Karpas-422 (cell line): ENCODE data around the gene ABCC2. TPM values are rescaled to one million over a fixed set of nuclear protein-coding genes. Genes with fewer than 3 reads are reported as not detected.
"Not testable (repeated sequence)": the region's sequence is repeated elsewhere in the genome, so short reads cannot be mapped to it uniquely, and the experiment has no call there.

Experiments
- DNase-seq: peaks from one replicate; pipeline ENCODE4 v3.0.0-alpha.2; 2015
- H2AFZ ChIP-seq: fragments of 200-600 bp; sonication (generic); 2 replicates; pipeline ENCODE4 v1.6.1; 2014; ENCODE audit warnings: antibody characterized with exemption, low read length, mixed read lengths
- H3K27ac ChIP-seq: fragments of 200-600 bp; sonication (generic); 2 replicates; pipeline ENCODE4 v1.5.1; 2014; ENCODE audit warnings: mild to moderate bottlenecking, low read length, moderate library complexity
- H3K27me3 ChIP-seq: fragments of 200-600 bp; sonication (generic); 2 replicates; pipeline ENCODE4 v1.6.1; 2014; ENCODE audit warnings: low read length, mixed read lengths
- H3K36me3 ChIP-seq: fragments of 200-600 bp; sonication (generic); 2 replicates; pipeline ENCODE4 v1.6.1; 2014; ENCODE audit warnings: low read length, mixed read lengths; ENCODE audit not compliant: insufficient read depth
- H3K4me1 ChIP-seq: fragments of 200-600 bp; sonication (generic); 2 replicates; pipeline ENCODE4 v1.6.1; 2014; ENCODE audit warnings: mild to moderate bottlenecking, low read length, mixed read lengths
- H3K4me2 ChIP-seq: fragments of 200-600 bp; sonication (generic); 2 replicates; pipeline ENCODE4 v1.6.1; 2014; ENCODE audit warnings: low read length, low read depth, mild to moderate bottlenecking; ENCODE audit not compliant: poor library complexity, severe bottlenecking
- H3K4me3 ChIP-seq: fragments of 200-600 bp; sonication (generic); 2 replicates; pipeline ENCODE4 v1.5.1; 2014; ENCODE audit warnings: mild to moderate bottlenecking, antibody characterized with exemption, low read length, mixed read lengths
- H3K79me2 ChIP-seq: fragments of 200-600 bp; sonication (generic); 2 replicates; pipeline ENCODE4 v1.6.1; 2014; ENCODE audit warnings: mild to moderate bottlenecking, low read length, mixed read lengths
- H3K9ac ChIP-seq: fragments of 200-600 bp; sonication (generic); 2 replicates; pipeline ENCODE4 v1.6.0; 2014; ENCODE audit warnings: low read length
- H3K9me2 ChIP-seq: fragments of 200-600 bp; sonication (generic), shearing (Covaris generic); replicated peaks from 2 replicates; pipeline ENCODE4 v1.6.0; 2014; ENCODE audit warnings: mild to moderate bottlenecking, low read length, moderate library complexity; ENCODE audit not compliant: insufficient read depth
- H3K9me3 ChIP-seq: fragments of 300-700, 200-600 bp; sonication (generic); 2 replicates; pipeline ENCODE4 v1.6.1; 2014; ENCODE audit warnings: low read length, mixed read lengths
- H4K20me1 ChIP-seq: fragments of 200-600 bp; sonication (generic); 2 replicates; pipeline ENCODE4 v1.6.1; 2014; ENCODE audit warnings: mild to moderate bottlenecking, antibody characterized with exemption, low read length, low read depth; ENCODE audit not compliant: insufficient read depth
- total RNA-seq: library from RNA; depleted of rRNA; stranded (reverse); fragments of >200 nt; shearing (Covaris generic); gene quantifications from 2 replicates; pipeline ENCODE4 v1.2.3, GENCODE V29; 2014; ENCODE audit warnings: low replicate concordance

The ABCC2 gene
- total RNA-seq, 1 experiment from 2014 or later, result 0.07 TPM

DNA sequence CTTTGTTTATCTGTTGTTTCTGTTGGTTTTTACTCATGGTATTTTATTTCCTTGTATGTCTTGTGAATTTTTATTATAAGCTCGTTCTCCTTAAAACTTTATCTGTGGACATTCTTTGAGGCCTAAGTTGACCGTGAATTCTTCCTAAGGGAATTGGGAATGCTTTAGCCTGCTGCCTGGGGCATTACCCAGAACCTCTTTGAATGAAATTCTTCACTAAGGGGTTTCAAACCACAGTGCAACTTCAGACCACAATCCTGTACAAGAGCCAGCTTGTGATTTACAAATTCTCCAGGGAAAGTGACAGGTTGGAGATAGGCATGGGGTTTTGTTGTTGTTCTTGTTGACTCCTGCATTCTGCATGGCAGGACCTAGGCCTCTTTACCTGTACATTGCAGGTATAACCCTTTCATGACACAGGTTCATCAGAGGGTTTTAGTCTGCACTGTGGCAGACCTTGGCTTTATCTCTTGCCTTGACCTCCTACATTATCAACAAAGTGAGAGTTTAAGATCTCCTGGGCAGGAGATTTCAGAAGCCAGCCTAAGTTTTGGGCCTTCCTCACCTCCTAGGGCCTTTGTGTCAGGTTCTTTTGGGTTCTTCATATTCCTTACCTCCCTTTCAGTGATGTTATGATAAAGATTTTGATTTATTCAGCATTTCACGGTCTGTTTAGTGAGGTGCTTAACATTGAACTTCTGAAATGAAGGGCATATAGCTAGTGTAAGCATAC is 70.2 kb downstream of the ABCC2 start:
- DNase-seq, result no peak
- Histone ChIP-seq H3K9me3 (no peaks in the 10 kb centered on the region), H3K9ac (no peak overlapping the region), H3K36me3 (no peaks in the 10 kb centered on the region), H3K4me1 (no peaks in the 10 kb centered on the region), H3K27me3 (no peaks in the 10 kb centered on the region), H3K4me3 (no peak overlapping the region), H3K27ac (no peak overlapping the region), H3K79me2 (no peaks in the 10 kb centered on the region), H3K4me2 (no peak overlapping the region), H2AFZ (no peak overlapping the region), H3K9me2 (no peaks in the 10 kb centered on the region), H4K20me1 (no peaks in the 10 kb centered on the region)

- no peaks in the 10 kb centered on the region for H3K36me3 ChIP-seq
- no peaks in the 10 kb centered on the region for H3K27me3 ChIP-seq
- H3K27ac ChIP-seq, result no peak overlapping the region
- H2AFZ ChIP-seq, result no peak overlapping the region
- no peaks in the 10 kb centered on the region for H3K9me3 ChIP-seq
- H3K79me2 ChIP-seq, result no peaks in the 10 kb centered on the region
- no peak overlapping the region for H3K4me2 ChIP-seq
- no peak for DNase-seq
- no peaks in the 10 kb centered on the region for H3K9me2 ChIP-seq
- H3K4me1 ChIP-seq, result no peaks in the 10 kb centered on the region
- H3K4me3 ChIP-seq, result no peak overlapping the region
- no peaks in the 10 kb centered on the region for H4K20me1 ChIP-seq
- H3K9ac ChIP-seq, result no peak overlapping the region
These were observed 71.2 kb downstream of the ABCC2 start for GRCh38 chr10:99853655-99854054.

DNA sequence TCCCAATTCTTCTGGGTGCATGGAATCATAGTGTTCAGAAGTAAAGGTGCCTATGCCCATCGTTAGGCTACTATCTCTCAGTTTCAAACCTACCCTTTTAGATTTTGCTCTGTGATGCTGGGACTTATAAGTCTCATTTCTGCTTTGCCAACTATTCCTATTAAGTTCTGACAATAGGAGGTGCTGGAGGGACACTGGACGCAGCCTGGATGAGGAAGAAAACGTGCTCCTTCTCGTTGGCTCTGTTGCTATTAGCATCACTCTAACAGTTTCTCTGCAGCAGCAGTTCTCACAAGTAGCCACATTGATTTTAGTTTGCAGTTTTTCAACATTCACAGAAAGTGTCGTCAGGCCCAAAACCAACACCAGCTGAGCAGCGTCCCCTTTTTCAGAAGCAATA is 72.4 kb downstream of the ABCC2 start:
- peak; percentile 67 for DNase-seq
- Histone ChIP-seq H3K4me1 (no peaks in the 10 kb centered on the region), H3K9me2 (no peaks in the 10 kb centered on the region), H3K27me3 (no peaks in the 10 kb centered on the region), H2AFZ (no peak overlapping the region), H3K79me2 (no peaks in the 10 kb centered on the region), H3K9ac (no peak overlapping the region), H3K36me3 (no peaks in the 10 kb centered on the region), H3K4me2 (no peak overlapping the region), H3K4me3 (no peak overlapping the region), H4K20me1 (no peaks in the 10 kb centered on the region), H3K9me3 (no peaks in the 10 kb centered on the region), H3K27ac (no peak overlapping the region)

- Histone ChIP-seq H3K36me3 (no peaks in the 10 kb centered on the region), H3K4me1 (no peaks in the 10 kb centered on the region)
- no peak for DNase-seq
These were observed 73.1 kb downstream of the ABCC2 start for GRCh38 chr10:99855479-99856071.

GRCh38 chr10:99858849-99859248 is 76.4 kb downstream of the ABCC2 start:
- H3K4me3 ChIP-seq, result no peak overlapping the region
- no peaks in the 10 kb centered on the region for H3K9me2 ChIP-seq
- H3K4me2 ChIP-seq, result no peak overlapping the region
- H3K79me2 ChIP-seq, result no peaks in the 10 kb centered on the region
- H3K4me1 ChIP-seq, result no peaks in the 10 kb centered on the region
- no peaks in the 10 kb centered on the region for H4K20me1 ChIP-seq
- H3K36me3 ChIP-seq, result no peaks in the 10 kb centered on the region
- no peaks in the 10 kb centered on the region for H3K27me3 ChIP-seq
- no peak overlapping the region for H2AFZ ChIP-seq
- DNase-seq, result no peak
- H3K9ac ChIP-seq, result no peak overlapping the region
- H3K27ac ChIP-seq, result no peak overlapping the region
- no peaks in the 10 kb centered on the region for H3K9me3 ChIP-seq

More at GRCh38 chr10:99855479-99856071, 73.1 kb downstream of the ABCC2 start:
- Histone ChIP-seq H4K20me1 (no peaks in the 10 kb centered on the region), H3K9ac (no peak overlapping the region), H3K27ac (no peak overlapping the region), H2AFZ (no peak overlapping the region), H3K9me2 (no peaks in the 10 kb centered on the region), H3K4me2 (no peak overlapping the region), H3K79me2 (no peaks in the 10 kb centered on the region), H3K4me3 (no peak overlapping the region), H3K27me3 (no peaks in the 10 kb centered on the region), H3K9me3 (no peaks in the 10 kb centered on the region)

DNA sequence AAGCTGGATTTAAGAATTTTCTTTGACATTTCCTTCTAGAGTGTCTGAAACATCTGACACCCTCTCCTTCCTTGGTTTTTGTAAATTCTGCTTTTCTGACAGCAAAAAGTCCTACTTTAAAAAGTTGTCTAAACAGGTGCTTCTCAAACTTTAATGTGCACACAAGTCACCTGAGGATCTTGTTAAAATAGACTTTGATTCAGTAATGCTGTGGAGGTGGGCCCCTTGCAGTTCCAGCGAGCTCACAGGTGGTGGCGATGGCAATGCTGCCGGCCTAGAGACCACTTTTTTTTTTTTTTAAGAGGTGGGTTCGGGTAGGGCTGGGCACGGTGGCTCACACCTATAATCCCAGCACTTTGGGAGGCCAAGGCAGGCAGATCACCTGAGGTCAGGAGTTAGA is 77.1 kb downstream of the ABCC2 start:
- Histone ChIP-seq H3K9me3 (no peaks in the 10 kb centered on the region), H3K9ac (no peak overlapping the region), H3K4me2 (no peak overlapping the region), H4K20me1 (no peaks in the 10 kb centered on the region), H3K27ac (no peak overlapping the region), H3K36me3 (no peaks in the 10 kb centered on the region), H3K27me3 (no peaks in the 10 kb centered on the region), H3K9me2 (no peaks in the 10 kb centered on the region), H3K4me1 (no peaks in the 10 kb centered on the region), H2AFZ (no peak overlapping the region), H3K4me3 (no peak overlapping the region), H3K79me2 (no peaks in the 10 kb centered on the region)
- peak; percentile 75 for DNase-seq

GRCh38 chr10:99860466-99860865 is 78.0 kb downstream of the ABCC2 start:
- H3K9me3 ChIP-seq, result no peaks in the 10 kb centered on the region
- H4K20me1 ChIP-seq, result no peaks in the 10 kb centered on the region
- no peaks in the 10 kb centered on the region for H3K4me1 ChIP-seq
- no peak overlapping the region for H2AFZ ChIP-seq
- H3K79me2 ChIP-seq, result no peaks in the 10 kb centered on the region
- no peak overlapping the region for H3K9ac ChIP-seq
- H3K9me2 ChIP-seq, result no peaks in the 10 kb centered on the region
- H3K27ac ChIP-seq, result no peak overlapping the region
- H3K27me3 ChIP-seq, result no peaks in the 10 kb centered on the region
- H3K4me3 ChIP-seq, result no peak overlapping the region
- H3K36me3 ChIP-seq, result no peaks in the 10 kb centered on the region
- H3K4me2 ChIP-seq, result no peak overlapping the region
- no peak for DNase-seq

DNA sequence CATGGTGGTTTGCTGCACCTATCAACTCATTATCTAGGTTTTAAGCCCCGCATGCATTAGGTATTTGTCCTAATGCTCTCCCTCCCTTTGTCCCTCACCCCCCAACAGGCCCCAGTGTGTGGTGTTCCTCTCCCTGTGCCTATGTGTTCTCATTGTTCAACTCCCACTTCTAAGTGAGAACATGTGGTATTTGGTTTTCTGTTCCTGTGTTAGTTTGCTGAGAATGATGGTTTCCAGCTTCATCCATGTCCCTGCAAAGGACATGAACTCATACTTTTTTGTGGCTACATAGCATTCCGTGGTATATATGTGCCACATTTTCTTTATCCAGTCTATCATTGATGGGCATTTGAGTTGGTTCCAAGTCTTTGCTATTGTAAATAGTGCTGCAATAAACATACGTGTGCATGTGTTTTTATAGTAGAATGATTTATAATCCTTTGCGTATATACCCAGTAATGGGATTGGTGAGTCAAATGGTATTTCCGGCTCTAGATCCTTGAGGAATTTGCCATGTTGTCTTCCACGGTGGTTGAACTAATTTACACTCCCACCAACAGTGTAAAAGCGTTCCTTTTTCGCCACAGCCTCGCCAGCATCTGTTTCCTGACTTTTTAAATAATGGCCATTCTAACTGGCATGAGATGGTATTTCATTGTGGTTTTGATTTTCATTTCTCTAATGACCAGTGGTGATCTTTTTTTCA is 81.2 kb downstream of the ABCC2 start:
- H3K79me2 ChIP-seq, H3K9me3 ChIP-seq, H3K36me3 ChIP-seq, H3K4me2 ChIP-seq, H3K27me3 ChIP-seq, H3K4me3 ChIP-seq, H2AFZ ChIP-seq, DNase-seq, H3K27ac ChIP-seq, H3K9ac ChIP-seq, H3K9me2 ChIP-seq, H3K4me1 ChIP-seq, H4K20me1 ChIP-seq: not testable (repeated sequence)
